Lung microvascular endothelial cell (primary cell): ENCODE results near the gene TEX26. TPM values are rescaled to one million over a fixed set of nuclear protein-coding genes. Genes with fewer than 3 reads are reported as not detected.

ENCODE experiments used
- DNase-seq, 2 donors: peaks; one replicate each; pipeline versions ENCODE4 v3.0.0 to v3.0.0-alpha.2; 2010; ENCODE audit warnings: low read depth in 2 of 2
- total RNA-seq: library from RNA; depleted of rRNA; stranded (reverse); fragments of >200 nt; gene quantifications from 2 replicates; pipeline ENCODE4 v1.2.1, GENCODE V29; 2014

Gene TEX26
- total RNA-seq, 1 donor from 2014 or later: not detected

- no peak for DNase-seq
Observed at GRCh38 chr13:30976025-30976424, 43.6 kb downstream of the TEX26 start.

DNA sequence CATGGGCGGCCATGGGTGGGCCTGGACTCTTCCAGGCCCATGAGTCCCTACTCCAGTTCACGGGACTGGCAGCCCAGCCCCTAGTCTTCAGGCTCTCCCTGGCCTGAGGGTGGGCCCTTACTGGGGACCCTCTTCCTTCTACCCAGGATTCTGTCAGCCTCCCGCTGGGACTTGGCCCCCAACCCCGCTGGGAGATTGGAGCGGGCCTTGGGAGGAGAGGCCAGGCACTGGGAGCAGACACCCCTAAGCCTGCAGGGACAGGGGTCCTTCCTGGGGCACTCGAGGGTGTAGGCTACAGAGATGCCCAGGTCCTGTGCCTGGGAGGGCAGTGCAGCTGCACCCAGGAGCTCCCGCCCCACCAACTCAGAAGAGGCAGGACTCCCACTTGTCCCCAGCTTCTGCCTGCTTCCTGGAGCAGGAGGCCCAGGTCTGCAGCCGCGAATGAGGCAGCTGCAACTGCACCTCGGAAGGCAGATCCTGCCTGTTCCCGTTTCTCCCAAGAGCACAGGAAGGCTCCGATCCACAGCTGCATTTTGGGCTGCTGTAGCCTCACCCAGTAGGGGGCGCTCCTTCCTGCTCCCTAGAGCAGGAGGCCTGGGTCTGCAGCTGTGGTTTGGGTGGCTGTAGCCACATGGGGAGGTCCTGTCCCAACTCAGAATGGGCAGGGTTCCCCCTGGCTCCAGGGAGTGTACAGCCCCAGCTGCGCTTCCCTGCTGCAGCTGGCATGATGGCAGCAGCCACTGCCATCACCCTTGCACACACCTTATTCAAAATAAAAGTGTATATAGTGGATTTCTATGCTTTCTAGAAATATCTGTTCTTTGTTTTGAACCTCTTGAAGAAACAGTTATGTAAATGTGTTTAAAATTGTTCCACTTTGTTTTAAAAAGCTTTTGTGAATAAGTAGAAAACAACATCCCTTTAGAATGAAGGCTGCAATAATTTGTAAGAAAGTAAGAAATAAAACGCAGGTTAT, 46.8 kb downstream of the TEX26 start:
- peak; percentile 35 to 53 for DNase-seq

- DNase-seq: no peak
Observed at GRCh38 chr13:30982506-30982905, 50.0 kb downstream of the TEX26 start.

GRCh38 chr13:30982906-30983305, 50.5 kb downstream of the TEX26 start:
- DNase-seq: no peak

GRCh38 chr13:30983431-30983830, 51.0 kb downstream of the TEX26 start:
- DNase-seq: no peak

DNA sequence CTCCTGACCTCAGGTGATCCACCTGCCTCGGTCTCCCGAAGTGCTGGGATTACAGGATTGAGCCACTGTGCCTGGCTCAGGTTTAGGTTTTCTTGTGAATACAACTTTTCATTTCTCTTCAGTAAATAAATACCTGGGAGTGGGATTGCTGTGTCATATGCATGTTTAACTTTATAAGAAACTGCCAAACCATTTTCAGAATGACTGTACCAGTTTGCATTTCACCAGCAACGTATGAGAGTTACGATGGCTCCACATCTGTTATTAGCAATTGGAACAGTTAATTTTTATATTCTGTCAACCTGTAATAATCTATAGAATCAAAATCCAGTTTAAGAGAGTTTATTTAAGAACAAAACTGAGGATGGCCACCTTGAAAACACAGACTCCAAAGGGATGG, 52.2 kb downstream of the TEX26 start:
- DNase-seq: no peak

DNA sequence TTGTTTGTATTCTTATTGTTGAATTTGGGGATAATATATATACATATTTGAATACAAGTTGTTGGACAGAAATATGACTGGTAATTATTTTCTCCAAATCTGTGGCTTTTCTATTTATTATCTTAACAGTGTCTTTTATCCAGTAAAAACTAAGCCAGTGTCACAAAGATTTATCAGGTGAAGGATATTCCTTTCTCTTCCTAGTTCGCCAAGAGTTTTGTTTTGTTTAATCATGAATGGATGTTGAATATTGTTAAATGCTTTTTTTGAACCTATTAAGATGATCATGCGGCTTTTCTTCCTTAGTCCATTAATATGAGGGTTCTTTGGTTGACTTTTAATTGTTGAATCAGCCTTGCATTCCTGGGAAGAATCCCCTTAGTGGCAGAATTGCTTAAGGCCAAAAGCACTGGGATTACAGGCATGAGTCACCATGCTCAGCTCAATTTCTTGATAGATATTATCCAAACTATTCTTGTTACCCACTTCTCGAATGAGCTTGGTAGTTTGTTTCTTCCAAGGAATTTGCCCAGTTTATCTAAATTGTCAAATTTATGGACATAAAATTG, 53.3 kb downstream of the TEX26 start:
- DNase-seq: no peak

GRCh38 chr13:30991184-30991583, 58.7 kb downstream of the TEX26 start:
- DNase-seq: no peak

DNA sequence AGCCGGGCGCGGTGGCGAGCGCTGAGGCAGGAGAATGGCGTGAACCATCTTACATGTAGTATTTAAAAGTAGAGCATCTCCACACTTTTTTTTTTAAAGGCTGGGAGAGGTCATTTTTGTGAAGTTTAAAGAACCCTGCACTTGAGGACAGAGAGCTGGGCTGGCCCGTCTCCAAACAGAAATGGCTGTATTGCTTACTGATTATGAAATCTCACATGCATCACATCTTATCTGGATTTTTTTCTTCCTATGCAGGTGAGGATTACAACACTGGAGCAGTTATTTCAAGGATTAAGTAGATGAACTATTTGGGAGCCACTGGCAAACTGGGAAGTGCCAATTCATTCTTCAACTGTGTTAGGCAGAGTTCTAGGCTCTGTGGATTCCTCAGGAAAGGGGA, 59.5 kb downstream of the TEX26 start:
- no peak for DNase-seq

DNA sequence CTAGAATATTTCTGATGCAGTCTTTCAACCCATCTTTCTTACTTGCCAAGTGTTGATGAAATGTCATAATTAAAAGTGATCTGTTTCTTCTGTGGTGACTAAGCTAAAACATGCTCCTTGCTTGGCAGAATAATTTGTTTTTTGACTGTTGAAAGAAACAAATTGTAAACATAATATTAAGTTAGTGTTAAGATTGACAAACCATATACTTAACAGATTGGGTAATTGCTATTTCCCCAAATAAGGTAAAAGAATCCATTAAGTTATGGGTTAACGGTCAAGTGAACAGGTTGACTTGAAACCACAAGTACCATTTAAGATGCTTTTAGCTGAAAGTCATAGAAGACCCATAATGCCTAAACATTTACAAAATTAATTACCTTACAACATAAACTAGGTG, 62.9 kb downstream of the TEX26 start:
- no peak for DNase-seq

DNA sequence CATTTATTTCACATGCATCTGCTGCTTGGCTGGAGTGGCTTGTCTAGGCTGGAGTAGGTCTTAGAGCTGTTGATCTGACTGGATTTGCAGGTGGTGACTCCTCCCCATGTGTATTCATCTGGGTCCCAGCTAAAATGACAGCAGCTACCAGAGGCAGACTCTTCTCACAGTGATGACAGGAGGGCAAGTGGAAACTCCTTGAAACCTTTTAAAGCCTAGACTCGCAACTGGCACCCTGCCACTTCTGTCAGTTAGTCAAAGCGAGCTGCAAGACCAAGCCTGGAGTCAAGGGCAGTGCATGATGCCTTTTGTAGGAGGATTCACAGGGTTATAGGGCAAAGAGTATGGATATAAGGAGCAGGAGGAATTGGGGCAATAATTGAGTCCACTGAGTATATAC, 65.2 kb downstream of the TEX26 start:
- DNase-seq: no peak

DNA sequence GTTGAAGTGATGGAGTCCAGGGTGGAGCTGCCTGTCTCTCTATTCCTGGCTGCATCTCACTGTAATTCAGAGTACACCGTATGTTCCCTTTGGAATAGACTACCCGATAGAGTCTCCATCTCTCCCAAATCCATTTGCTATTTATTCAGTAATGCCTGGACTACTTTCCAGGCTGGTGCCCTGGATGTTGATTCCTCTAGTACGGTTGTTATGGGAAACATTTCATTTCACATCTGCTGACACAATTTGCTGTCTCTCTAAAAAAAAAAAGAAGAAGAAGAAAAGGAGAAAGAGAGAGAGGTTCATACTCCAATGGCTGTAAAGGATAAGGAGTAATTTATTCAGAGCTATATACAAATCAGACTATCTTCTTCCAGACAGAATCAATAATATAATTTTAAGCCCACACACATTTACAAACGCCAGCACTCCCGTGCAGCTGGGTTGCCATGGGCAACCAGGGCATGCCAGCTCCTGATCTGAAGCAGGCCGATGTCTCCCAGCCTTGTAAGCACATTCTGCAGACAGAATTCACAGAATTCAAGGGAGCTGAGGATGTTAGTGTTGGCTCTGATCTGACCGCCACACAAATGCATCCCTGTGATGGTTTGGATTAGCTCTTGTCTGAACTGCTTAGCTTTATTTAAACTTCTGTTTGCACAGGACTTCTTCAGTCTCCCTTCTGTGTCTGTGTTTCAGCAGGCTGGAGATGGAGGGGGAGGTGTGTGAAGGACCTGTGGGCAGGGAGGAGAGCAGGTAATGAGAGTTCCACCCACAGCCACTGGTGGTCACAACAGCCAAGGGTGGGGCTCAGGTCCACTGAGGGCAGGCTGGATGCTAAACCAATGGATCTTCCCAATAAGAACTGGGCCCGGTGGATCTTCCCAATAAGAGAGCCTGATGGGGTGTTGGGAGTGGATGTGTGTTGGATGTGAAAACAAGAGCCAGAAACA, 66.0 kb downstream of the TEX26 start:
- DNase-seq: peak in 1 of 2 donors; percentile 8

- DNase-seq: no peak
Observed at GRCh38 chr13:31000889-31001288, 68.4 kb downstream of the TEX26 start.

DNA sequence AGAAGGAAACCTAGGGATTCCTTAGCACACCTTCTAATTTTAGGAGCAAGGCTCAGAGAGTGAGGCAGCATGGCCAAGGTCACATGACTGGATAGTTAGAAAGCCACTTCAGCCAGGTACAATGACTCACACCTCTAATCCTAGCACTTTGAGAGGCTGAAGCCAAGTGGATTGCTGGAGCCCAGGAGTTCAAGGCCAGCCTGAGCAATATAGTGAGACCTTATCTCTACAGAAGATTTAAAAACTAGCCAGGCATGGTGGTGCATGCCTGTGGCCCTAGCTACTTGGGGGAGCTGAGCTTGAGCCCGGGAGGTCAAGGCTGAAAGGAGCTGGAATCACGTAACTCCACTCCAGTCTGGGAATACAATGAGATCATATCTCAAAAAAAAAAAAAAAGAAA, 69.2 kb downstream of the TEX26 start:
- no peak for DNase-seq

- no peak for DNase-seq
Observed at GRCh38 chr13:31005066-31005465, 72.6 kb downstream of the TEX26 start.

DNA sequence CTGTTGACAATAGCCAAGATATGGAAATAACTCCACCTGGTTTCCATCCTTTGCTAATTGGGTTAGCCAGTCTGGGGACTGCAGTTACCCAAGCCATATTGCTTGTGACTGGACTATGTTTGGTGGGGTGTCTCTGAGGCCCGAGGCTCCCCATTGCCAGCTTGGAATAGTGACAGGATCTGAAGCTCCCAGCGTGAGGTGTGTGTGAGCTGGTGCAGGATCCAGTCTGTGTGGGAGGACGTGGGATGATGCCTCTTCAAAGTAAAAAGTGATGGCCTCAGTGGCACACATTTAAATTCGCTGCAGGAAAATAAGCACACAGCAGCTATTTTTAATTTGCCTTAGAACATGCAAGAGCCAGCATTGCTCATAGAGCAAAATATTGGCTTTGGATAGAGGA, 75.0 kb downstream of the TEX26 start:
- DNase-seq: no peak

- DNase-seq: no peak
Observed at GRCh38 chr13:31008400-31009115, 76.1 kb downstream of the TEX26 start.

- no peak for DNase-seq
Observed at GRCh38 chr13:31009166-31009565, 76.7 kb downstream of the TEX26 start.

DNA sequence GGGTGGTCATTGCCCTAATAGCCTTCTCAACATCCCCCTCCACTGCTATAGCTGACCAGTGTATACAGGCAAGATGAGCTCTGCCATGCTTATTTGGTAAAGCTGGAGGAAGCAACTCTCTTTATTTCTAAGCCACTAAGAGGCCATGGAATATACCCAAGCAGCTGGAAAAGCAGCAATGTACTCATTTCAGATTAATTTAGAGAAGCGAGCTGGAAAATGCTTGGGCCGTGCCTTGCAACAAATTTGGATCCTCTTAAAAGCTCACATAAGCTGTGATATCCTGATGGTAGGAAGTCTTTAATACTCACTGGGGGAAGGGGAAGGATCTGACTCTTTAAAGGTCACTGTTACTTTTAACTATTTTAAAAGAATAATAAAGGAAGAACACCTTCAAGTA, 77.8 kb downstream of the TEX26 start:
- no peak for DNase-seq

- DNase-seq: no peak
Observed at GRCh38 chr13:31011193-31011860, 78.9 kb downstream of the TEX26 start.
